K562 (cell line): Measurements from ENCODE around the gene GVQW3. TPM values are rescaled to one million over a fixed set of nuclear protein-coding genes. Genes with fewer than 3 reads are reported as not detected.

Experiments used
- polyA plus RNA-seq, 8 experiments: library from polyadenylated mRNA; depleted of rRNA in 4 of 8; stranded (reverse) in 5 of 8; unstranded in 3 of 8; fragments of >200 nt; fragmentation: Nextera tagmentation in 2 of 8; fragmentation: Illumina TruSeq in 1 of 8; extraction: Ambion mirVana in 2 of 8; extraction: Trizol in 1 of 8; gene quantifications; 2 replicates each; pipeline versions ENCODE4 v1.2.1 to v1.2.3, GENCODE V29; 2011 to 2014; ENCODE audit warnings: inconsistent platforms in 1 of 8, missing spikeins in 1 of 8
- small RNA-seq: library from RNA; depleted of rRNA; stranded (forward); fragments of <200 nt; gene quantifications from one replicate; pipeline ENCODE3, GENCODE V24; 2014
- total RNA-seq, 7 experiments: library from RNA; depleted of rRNA in 6 of 7; stranded (reverse); fragments of >200 nt in 6 of 7; fragmentation: Illumina TruSeq in 2 of 7; extraction: Trizol in 2 of 7; gene quantifications; 2 replicates each; pipeline versions ENCODE4 v1.2.1 to v1.2.3, GENCODE V29; 2011 to 2021; ENCODE audit warnings: low replicate concordance in 1 of 7

Gene GVQW3
- total and polyA plus RNA-seq, 9 of the 15 experiments (the other 6 are each of a cell fraction or from before 2014, with no cell fraction given), result 0.66 to 5.7 (median 2.1) TPM

Small RNA genes within 50 kb of the gene (small RNA-seq; reads per million reads assigned to genes)
- not detected for gene RF00019

Other genes starting within 250 kb of the GVQW3 start
- not detected in 2 replicates for gene WNT11, start 174.8 kb upstream of the GVQW3 start, total RNA-seq (2014; rRNA removed)
- gene WNT11, start 174.8 kb upstream of the GVQW3 start, total RNA-seq (2014; rRNA removed; fragmentation: Illumina TruSeq; extraction: Trizol), result not detected in 2 replicates
- not detected in 2 replicates for gene WNT11, start 174.8 kb upstream of the GVQW3 start, total RNA-seq (2015; rRNA removed; fragmentation: Illumina TruSeq; extraction: Trizol)
- 0.09 TPM in 1 of 2 replicates, not detected in the other for gene WNT11, start 174.8 kb upstream of the GVQW3 start, total RNA-seq (2021)
- 0.20 and 0.51 TPM in 2 replicates for gene WNT11, start 174.8 kb upstream of the GVQW3 start, polyA plus RNA-seq (2011; rRNA removed)
- 0.12 TPM in 1 of 2 replicates, not detected in the other for gene WNT11, start 174.8 kb upstream of the GVQW3 start, polyA plus RNA-seq (2014; fragmentation: Illumina TruSeq; extraction: Trizol)
- gene WNT11, start 174.8 kb upstream of the GVQW3 start, polyA plus RNA-seq (2014; fragmentation: Nextera tagmentation; extraction: Ambion mirVana), result under 1 TPM in 1 of 2 experiments, not detected in 1; 0.03 TPM
- gene WNT11, start 174.8 kb upstream of the GVQW3 start, polyA plus RNA-seq (2014; rRNA removed), result 0.05 TPM in 1 of 2 replicates, not detected in the other
- gene THAP12, start 191 bp upstream of the GVQW3 start, total RNA-seq (2014; rRNA removed), result 40.2 and 44.1 TPM in 2 replicates
- 92.9 and 113 TPM in 2 replicates for gene THAP12, start 191 bp upstream of the GVQW3 start, total RNA-seq (2014; rRNA removed; fragmentation: Illumina TruSeq; extraction: Trizol)
- gene THAP12, start 191 bp upstream of the GVQW3 start, total RNA-seq (2015; rRNA removed; fragmentation: Illumina TruSeq; extraction: Trizol), result 94.8 and 103 TPM in 2 replicates
- 57.8 and 58.9 TPM in 2 replicates for gene THAP12, start 191 bp upstream of the GVQW3 start, total RNA-seq (2021)
- 70.7 and 92.1 TPM in 2 replicates for gene THAP12, start 191 bp upstream of the GVQW3 start, polyA plus RNA-seq (2011; rRNA removed)
- gene THAP12, start 191 bp upstream of the GVQW3 start, polyA plus RNA-seq (2014; fragmentation: Illumina TruSeq; extraction: Trizol), result 76.7 and 98.1 TPM in 2 replicates
- 10 to 100 TPM; 28.1 to 28.8 TPM for gene THAP12, start 191 bp upstream of the GVQW3 start, polyA plus RNA-seq (2014; fragmentation: Nextera tagmentation; extraction: Ambion mirVana)
- 49.6 and 56.5 TPM in 2 replicates for gene THAP12, start 191 bp upstream of the GVQW3 start, polyA plus RNA-seq (2014; rRNA removed)
- gene EMSY, start 63.7 kb downstream of the GVQW3 start, total RNA-seq (2014; rRNA removed), result 14.5 and 17.1 TPM in 2 replicates
- gene EMSY, start 63.7 kb downstream of the GVQW3 start, total RNA-seq (2014; rRNA removed; fragmentation: Illumina TruSeq; extraction: Trizol), result 19.8 and 20.8 TPM in 2 replicates
- 18.3 and 18.7 TPM in 2 replicates for gene EMSY, start 63.7 kb downstream of the GVQW3 start, total RNA-seq (2015; rRNA removed; fragmentation: Illumina TruSeq; extraction: Trizol)
- gene EMSY, start 63.7 kb downstream of the GVQW3 start, total RNA-seq (2021), result 17.9 and 19.9 TPM in 2 replicates
- 25.4 and 33.6 TPM in 2 replicates for gene EMSY, start 63.7 kb downstream of the GVQW3 start, polyA plus RNA-seq (2011; rRNA removed)
- 21.5 and 24.5 TPM in 2 replicates for gene EMSY, start 63.7 kb downstream of the GVQW3 start, polyA plus RNA-seq (2014; fragmentation: Illumina TruSeq; extraction: Trizol)
- gene EMSY, start 63.7 kb downstream of the GVQW3 start, polyA plus RNA-seq (2014; fragmentation: Nextera tagmentation; extraction: Ambion mirVana), result 10 to 100 TPM; 12.7 to 13.8 TPM
- 14.4 and 19.5 TPM in 2 replicates for gene EMSY, start 63.7 kb downstream of the GVQW3 start, polyA plus RNA-seq (2014; rRNA removed)